ENCODE results near the gene FANCM. TPM values are rescaled to one million over a fixed set of nuclear protein-coding genes. Genes with fewer than 3 reads are reported as not detected.

Gene FANCM
- total RNA-seq, 1 donor from 2014 or later: 9.6 TPM

DNA sequence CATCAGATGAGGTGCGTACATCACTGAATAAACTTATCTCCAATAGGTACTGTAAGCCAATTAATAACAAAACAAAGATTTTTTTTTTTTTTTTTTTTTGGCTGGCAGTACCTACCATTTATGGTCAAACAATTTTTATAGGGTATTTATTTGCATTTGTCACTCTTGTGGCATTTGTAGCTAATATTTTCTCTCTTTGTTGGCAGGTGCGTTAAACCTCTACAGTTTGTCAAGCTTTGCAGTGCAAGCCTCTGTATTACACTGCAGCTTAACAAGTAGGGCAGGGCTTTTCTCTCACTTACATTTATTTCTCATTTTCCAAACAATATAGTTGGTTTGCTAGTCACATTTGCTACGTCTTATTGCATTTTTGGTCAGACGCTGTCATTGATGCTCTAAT lies 39.5 kb upstream of the FANCM start:
- H3K4me3 Mint-ChIP-seq (ENCODE audit: unreplicated experiment): no peak overlapping the region
- H3K4me1 Mint-ChIP-seq (ENCODE audit: low read depth, unreplicated experiment): no peaks in the 10 kb centered on the region
- peaks cover 2% of the 10 kb centered on the region for H3K27me3 Mint-ChIP-seq (ENCODE audit: unreplicated experiment)
- no peak overlapping the region for H3K27ac Mint-ChIP-seq (ENCODE audit: unreplicated experiment)
- no peak for DNase-seq
- peaks cover 2% of the 10 kb centered on the region for H3K9me3 Mint-ChIP-seq (ENCODE audit: unreplicated experiment)
- H3K36me3 Mint-ChIP-seq (ENCODE audit: unreplicated experiment): no peaks in the 10 kb centered on the region
- no peak for TF ChIP-seq CTCF (IDR thresholded peaks at IDR 0.05; ENCODE audit: partially characterized antibody, unreplicated experiment)

DNA sequence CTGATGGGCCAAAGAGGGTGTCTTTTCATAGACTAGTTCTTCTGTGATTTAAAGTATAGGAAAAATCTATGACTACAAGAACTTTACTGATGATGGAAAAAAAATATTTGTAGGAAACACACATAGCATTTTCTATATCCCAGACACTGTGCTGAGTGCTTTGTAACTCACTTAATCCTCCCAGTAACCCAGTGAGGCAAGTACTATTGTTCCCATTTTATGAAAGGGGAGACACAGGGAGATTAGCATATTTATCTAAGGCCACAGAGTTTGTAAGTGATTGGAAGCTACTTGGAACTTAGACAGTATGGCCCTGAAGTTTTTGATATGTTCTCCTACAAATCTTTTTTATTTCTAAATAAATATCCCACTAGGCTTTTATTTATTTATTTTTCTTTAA lies 31.9 kb upstream of the FANCM start:
- H3K4me3 Mint-ChIP-seq (ENCODE audit: unreplicated experiment): no peak overlapping the region
- no peak overlapping the region for H3K27ac Mint-ChIP-seq (ENCODE audit: unreplicated experiment)
- H3K4me1 Mint-ChIP-seq (ENCODE audit: low read depth, unreplicated experiment): no peaks in the 10 kb centered on the region
- peaks cover 2% of the 10 kb centered on the region for H3K27me3 Mint-ChIP-seq (ENCODE audit: unreplicated experiment)
- DNase-seq: no peak
- no peaks in the 10 kb centered on the region for H3K9me3 Mint-ChIP-seq (ENCODE audit: unreplicated experiment)
- no peak for TF ChIP-seq CTCF (IDR thresholded peaks at IDR 0.05; ENCODE audit: partially characterized antibody, unreplicated experiment)
- H3K36me3 Mint-ChIP-seq (ENCODE audit: unreplicated experiment): no peaks in the 10 kb centered on the region

GRCh38 chr14:45104561-45104960 lies 31.2 kb upstream of the FANCM start:
- no peaks in the 10 kb centered on the region for H3K36me3 Mint-ChIP-seq (ENCODE audit: unreplicated experiment)
- H3K4me1 Mint-ChIP-seq (ENCODE audit: low read depth, unreplicated experiment): no peaks in the 10 kb centered on the region

DNA sequence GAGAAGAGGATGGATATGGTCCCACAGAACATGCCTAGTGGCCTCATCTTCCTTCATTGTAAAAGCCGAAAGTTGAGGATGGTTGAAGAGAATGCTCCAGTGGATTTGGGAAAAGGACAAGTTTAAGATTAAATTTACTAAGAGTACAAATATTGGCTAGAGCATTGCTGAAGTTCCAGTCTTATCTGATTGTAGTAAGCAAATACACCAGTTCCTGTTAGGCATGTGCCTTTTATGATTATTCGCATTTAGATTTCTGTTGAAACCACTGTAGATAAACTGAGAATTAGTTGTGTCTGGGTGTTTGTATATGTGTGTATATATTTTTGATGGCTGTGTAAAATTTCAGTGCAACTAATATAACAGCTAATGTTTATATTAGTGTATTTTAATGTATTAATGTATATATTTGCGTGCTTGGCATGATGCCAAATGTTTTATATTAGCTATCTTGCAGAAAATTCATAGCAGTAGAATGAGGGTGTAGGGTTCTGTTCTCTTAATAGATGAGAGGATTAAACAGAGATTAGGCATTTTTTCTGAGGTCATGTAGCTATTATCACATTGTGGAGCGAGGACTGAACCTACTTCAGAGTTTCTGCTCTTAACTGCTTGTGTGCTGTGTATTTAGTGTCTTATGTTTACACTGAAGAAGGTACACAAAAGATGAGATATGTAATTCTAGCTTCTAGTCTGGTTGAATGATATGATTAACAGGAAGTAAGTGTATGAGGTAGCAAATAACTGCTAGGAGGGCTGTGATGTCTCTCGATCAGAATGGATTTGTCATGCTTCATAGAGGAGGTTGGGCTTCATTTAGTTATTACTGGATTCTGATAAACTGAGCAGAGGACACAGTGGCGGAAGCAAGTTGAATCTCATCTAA lies 22.6 kb upstream of the FANCM start:
- H3K4me3 Mint-ChIP-seq (ENCODE audit: unreplicated experiment): no peak overlapping the region
- no peaks in the 10 kb centered on the region for H3K27me3 Mint-ChIP-seq (ENCODE audit: unreplicated experiment)
- H3K4me1 Mint-ChIP-seq (ENCODE audit: low read depth, unreplicated experiment): no peaks in the 10 kb centered on the region
- no peaks in the 10 kb centered on the region for H3K9me3 Mint-ChIP-seq (ENCODE audit: unreplicated experiment)
- DNase-seq: no peak
- no peaks in the 10 kb centered on the region for H3K36me3 Mint-ChIP-seq (ENCODE audit: unreplicated experiment)
- H3K27ac Mint-ChIP-seq (ENCODE audit: unreplicated experiment): peak overlapping the region; percentile 2
- TF ChIP-seq CTCF (IDR thresholded peaks at IDR 0.05; ENCODE audit: partially characterized antibody, unreplicated experiment): no peak

More at GRCh38 chr14:45104561-45104960, 31.2 kb upstream of the FANCM start:
- no peak overlapping the region for H3K27ac Mint-ChIP-seq (ENCODE audit: unreplicated experiment)
- TF ChIP-seq CTCF (IDR thresholded peaks at IDR 0.05; ENCODE audit: partially characterized antibody, unreplicated experiment): no peak
- H3K4me3 Mint-ChIP-seq (ENCODE audit: unreplicated experiment): no peak overlapping the region
- DNase-seq: no peak
- no peaks in the 10 kb centered on the region for H3K9me3 Mint-ChIP-seq (ENCODE audit: unreplicated experiment)
- peaks cover 2% of the 10 kb centered on the region for H3K27me3 Mint-ChIP-seq (ENCODE audit: unreplicated experiment)

GRCh38 chr14:45114327-45114726 lies 21.4 kb upstream of the FANCM start:
- no peak for TF ChIP-seq CTCF (IDR thresholded peaks at IDR 0.05; ENCODE audit: partially characterized antibody, unreplicated experiment)
- Mint-ChIP-seq H3K4me3 (ENCODE audit: unreplicated experiment) (no peak overlapping the region), H3K36me3 (ENCODE audit: unreplicated experiment) (no peaks in the 10 kb centered on the region), H3K27ac (ENCODE audit: unreplicated experiment) (no peak overlapping the region), H3K4me1 (ENCODE audit: low read depth, unreplicated experiment) (no peaks in the 10 kb centered on the region), H3K9me3 (ENCODE audit: unreplicated experiment) (no peaks in the 10 kb centered on the region), H3K27me3 (ENCODE audit: unreplicated experiment) (no peaks in the 10 kb centered on the region)
- no peak for DNase-seq

All from glutamatergic neuron (in vitro differentiated cells).